ENCODE data around the gene CUEDC1.

The CUEDC1 gene

DNA sequence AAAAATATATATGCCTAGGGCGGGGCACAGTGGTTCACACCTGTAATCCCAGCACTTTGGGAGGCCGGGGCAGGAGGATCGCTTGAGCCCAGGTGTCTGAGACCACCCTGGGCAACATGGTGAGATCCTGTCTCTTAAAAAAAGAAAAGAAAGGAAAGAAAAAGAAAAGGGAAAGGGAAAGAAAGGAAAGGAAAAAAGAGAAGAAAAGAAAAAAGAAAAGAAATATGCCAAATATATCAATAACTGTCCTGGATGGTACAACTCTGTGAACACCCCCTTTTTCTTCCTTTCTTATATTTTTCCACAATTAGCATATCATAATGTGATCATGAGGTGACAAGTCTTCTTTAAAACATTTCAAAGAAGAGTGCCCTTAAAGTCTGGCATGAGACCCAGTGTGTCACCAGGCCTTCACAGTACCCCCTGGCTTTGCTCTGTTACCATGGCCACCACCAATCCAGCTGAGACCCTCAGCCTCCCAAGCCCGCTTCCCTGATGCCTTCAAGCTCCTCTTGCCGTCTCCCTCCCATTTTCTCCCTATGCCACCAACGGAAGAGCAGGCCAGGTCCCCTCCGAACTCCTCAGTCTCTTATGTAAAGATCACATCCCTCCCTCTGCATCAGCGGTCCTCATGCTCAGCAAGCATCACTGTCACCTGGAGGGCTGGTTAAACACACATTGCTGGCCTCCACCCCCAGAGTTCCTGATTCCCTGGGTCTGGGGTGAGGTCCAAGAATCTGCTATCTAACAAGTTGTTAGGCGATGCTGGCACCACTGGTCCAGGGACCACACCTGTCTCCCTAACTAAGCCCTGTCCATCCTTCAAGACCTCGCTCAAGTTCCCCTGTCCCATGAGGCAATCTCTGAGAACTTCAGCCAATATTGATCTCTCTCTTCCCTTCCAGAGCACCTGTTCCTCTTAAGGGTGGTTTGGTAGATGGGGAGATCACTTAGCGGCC lies 44.5 kb downstream of the CUEDC1 start:
- H3K27ac ChIP-seq (ENCODE audit: low read depth in 2 of 2, low read length in 2 of 2) = no peak overlapping the region
- H3K36me3 ChIP-seq (ENCODE audit: control insufficient read depth in 2 of 2, insufficient read depth in 2 of 2, low read length in 2 of 2) = no peaks in the 10 kb centered on the region

GRCh38 chr17:57909551-57909950 lies 45.7 kb downstream of the CUEDC1 start:
- H3K27me3 ChIP-seq (ENCODE audit: control insufficient read depth in 2 of 2, insufficient read depth in 2 of 2, low read length in 2 of 2) = no peaks in the 10 kb centered on the region
- no peaks in the 10 kb centered on the region for H3K36me3 ChIP-seq (ENCODE audit: control insufficient read depth in 2 of 2, insufficient read depth in 2 of 2, low read length in 2 of 2)
- no peak overlapping the region for H3K9ac ChIP-seq (ENCODE audit: low read depth in 1 of 2, low read length in 2 of 2)
- no peak overlapping the region for H3K4me3 ChIP-seq (ENCODE audit: low read length in 2 of 2)
- H3K27ac ChIP-seq (ENCODE audit: low read depth in 2 of 2, low read length in 2 of 2) = no peak overlapping the region
- H3K4me1 ChIP-seq (ENCODE audit: control insufficient read depth in 2 of 2, insufficient read depth in 2 of 2, low read length in 2 of 2) = peaks cover 24 to 37% of the 10 kb centered on the region in 2 donors
- H3K9me3 ChIP-seq (ENCODE audit: control insufficient read depth in 2 of 2, low read length in 2 of 2) = no peaks in the 10 kb centered on the region

More for the DNA sequence above, 44.5 kb downstream of the CUEDC1 start:
- H3K27me3 ChIP-seq (ENCODE audit: control insufficient read depth in 2 of 2, insufficient read depth in 2 of 2, low read length in 2 of 2) = no peaks in the 10 kb centered on the region
- H3K4me3 ChIP-seq (ENCODE audit: low read length in 2 of 2) = no peak overlapping the region
- H3K9me3 ChIP-seq (ENCODE audit: control insufficient read depth in 2 of 2, low read length in 2 of 2) = no peaks in the 10 kb centered on the region
- H3K4me1 ChIP-seq (ENCODE audit: control insufficient read depth in 2 of 2, insufficient read depth in 2 of 2, low read length in 2 of 2) = peaks cover 13 to 29% of the 10 kb centered on the region in 2 donors
- no peak overlapping the region for H3K9ac ChIP-seq (ENCODE audit: low read depth in 1 of 2, low read length in 2 of 2)

DNA sequence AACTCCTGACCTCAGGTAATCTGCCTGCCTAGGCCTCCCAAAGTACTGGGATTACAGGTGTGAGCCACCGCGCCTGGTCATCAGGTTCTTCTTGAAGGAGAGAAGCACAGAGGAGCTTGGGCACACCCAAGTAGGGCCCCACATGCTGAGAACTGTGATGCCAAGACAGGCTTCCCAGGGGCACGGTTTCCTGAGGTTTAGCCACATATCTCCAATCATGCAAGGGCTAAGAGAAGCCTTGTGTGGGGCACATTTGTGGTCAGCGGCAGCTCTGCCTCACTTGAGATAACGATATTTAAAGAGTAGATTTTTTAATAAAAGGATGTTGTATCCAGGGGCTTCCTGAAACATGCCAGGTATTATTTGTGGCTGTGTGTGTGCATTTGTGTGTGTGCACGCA lies 46.9 kb downstream of the CUEDC1 start:
- Histone ChIP-seq H3K27ac (ENCODE audit: low read depth in 2 of 2, low read length in 2 of 2) (no peak overlapping the region), H3K4me1 (ENCODE audit: control insufficient read depth in 2 of 2, insufficient read depth in 2 of 2, low read length in 2 of 2) (peaks cover 34 to 41% of the 10 kb centered on the region in 2 donors), H3K27me3 (ENCODE audit: control insufficient read depth in 2 of 2, insufficient read depth in 2 of 2, low read length in 2 of 2) (no peaks in the 10 kb centered on the region), H3K4me3 (ENCODE audit: low read length in 2 of 2) (no peak overlapping the region), H3K36me3 (ENCODE audit: control insufficient read depth in 2 of 2, insufficient read depth in 2 of 2, low read length in 2 of 2) (no peaks in the 10 kb centered on the region), H3K9me3 (ENCODE audit: control insufficient read depth in 2 of 2, low read length in 2 of 2) (no peaks in the 10 kb centered on the region), H3K9ac (ENCODE audit: low read depth in 1 of 2, low read length in 2 of 2) (no peak overlapping the region)

GRCh38 chr17:57906910-57907309 lies 48.3 kb downstream of the CUEDC1 start:
- H3K36me3 ChIP-seq (ENCODE audit: control insufficient read depth in 2 of 2, insufficient read depth in 2 of 2, low read length in 2 of 2) = no peaks in the 10 kb centered on the region
- H3K9ac ChIP-seq (ENCODE audit: low read depth in 1 of 2, low read length in 2 of 2) = no peak overlapping the region
- H3K27ac ChIP-seq (ENCODE audit: low read depth in 2 of 2, low read length in 2 of 2) = peak overlapping the region in 1 of 2 donors; percentile 16
- peaks cover 44% of the 10 kb centered on the region in 2 donors for H3K4me1 ChIP-seq (ENCODE audit: control insufficient read depth in 2 of 2, insufficient read depth in 2 of 2, low read length in 2 of 2)
- no peaks in the 10 kb centered on the region for H3K27me3 ChIP-seq (ENCODE audit: control insufficient read depth in 2 of 2, insufficient read depth in 2 of 2, low read length in 2 of 2)
- no peaks in the 10 kb centered on the region for H3K9me3 ChIP-seq (ENCODE audit: control insufficient read depth in 2 of 2, low read length in 2 of 2)
- H3K4me3 ChIP-seq (ENCODE audit: low read length in 2 of 2) = no peak overlapping the region

DNA sequence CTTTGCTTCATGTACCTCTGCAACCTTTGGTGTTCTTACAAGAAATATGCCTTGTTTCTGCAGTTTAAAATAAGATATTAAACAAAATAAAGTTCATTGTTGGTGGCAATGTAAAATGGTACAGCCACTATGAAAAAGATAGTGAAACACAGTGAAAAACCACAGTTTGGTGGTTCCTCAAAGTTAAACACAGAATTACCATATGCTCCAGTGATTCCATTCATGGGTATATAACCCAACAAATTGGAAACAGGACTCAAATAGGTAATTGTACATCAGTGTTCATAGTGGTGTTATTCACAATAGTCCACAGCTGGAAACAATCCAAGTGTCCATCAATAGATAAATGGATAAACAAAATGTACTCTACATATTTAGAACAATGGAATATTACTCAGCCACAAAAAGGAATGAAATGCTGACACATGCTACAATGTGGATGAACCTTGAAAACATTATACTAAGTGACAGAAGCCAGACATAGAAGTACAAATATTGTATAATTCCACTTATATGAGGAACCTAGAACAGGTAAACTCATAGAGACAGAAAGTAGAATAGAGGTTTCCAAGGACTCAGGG lies 49.2 kb downstream of the CUEDC1 start:
- Histone ChIP-seq H3K27me3 (ENCODE audit: control insufficient read depth in 2 of 2, insufficient read depth in 2 of 2, low read length in 2 of 2) (no peaks in the 10 kb centered on the region), H3K9ac (ENCODE audit: low read depth in 1 of 2, low read length in 2 of 2) (no peak overlapping the region), H3K4me1 (ENCODE audit: control insufficient read depth in 2 of 2, insufficient read depth in 2 of 2, low read length in 2 of 2) (peaks cover 45 to 47% of the 10 kb centered on the region in 2 donors), H3K36me3 (ENCODE audit: control insufficient read depth in 2 of 2, insufficient read depth in 2 of 2, low read length in 2 of 2) (no peaks in the 10 kb centered on the region), H3K27ac (ENCODE audit: low read depth in 2 of 2, low read length in 2 of 2) (peak overlapping the region in 1 of 2 donors; percentile 1), H3K9me3 (ENCODE audit: control insufficient read depth in 2 of 2, low read length in 2 of 2) (no peaks in the 10 kb centered on the region), H3K4me3 (ENCODE audit: low read length in 2 of 2) (no peak overlapping the region)

DNA sequence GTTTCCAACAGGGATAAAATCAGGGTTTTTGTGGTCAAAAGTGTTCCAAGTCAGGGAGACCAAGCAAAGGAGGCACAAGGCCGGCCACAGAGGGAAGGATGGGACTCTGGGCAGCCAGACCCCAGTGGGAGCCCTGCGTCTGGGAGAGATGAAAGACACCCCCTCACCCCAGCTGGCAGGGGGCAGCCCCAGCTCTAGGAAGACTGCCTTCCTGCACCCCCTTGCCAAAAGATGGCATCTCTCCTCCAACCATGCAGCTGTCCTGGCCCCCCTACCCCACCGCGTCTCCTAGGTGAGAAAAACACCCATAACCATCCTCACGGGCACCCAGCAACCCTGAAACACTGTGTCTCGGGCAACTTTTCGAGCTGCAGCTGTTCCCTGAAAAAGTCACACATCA lies 51.3 kb downstream of the CUEDC1 start:
- peaks cover 64 to 67% of the 10 kb centered on the region in 2 donors for H3K4me1 ChIP-seq (ENCODE audit: control insufficient read depth in 2 of 2, insufficient read depth in 2 of 2, low read length in 2 of 2)
- H3K27ac ChIP-seq (ENCODE audit: low read depth in 2 of 2, low read length in 2 of 2) = peak overlapping the region; percentile 96 to 98
- no peaks in the 10 kb centered on the region for H3K9me3 ChIP-seq (ENCODE audit: control insufficient read depth in 2 of 2, low read length in 2 of 2)
- H3K36me3 ChIP-seq (ENCODE audit: control insufficient read depth in 2 of 2, insufficient read depth in 2 of 2, low read length in 2 of 2) = no peaks in the 10 kb centered on the region
- no peaks in the 10 kb centered on the region for H3K27me3 ChIP-seq (ENCODE audit: control insufficient read depth in 2 of 2, insufficient read depth in 2 of 2, low read length in 2 of 2)
- H3K4me3 ChIP-seq (ENCODE audit: low read length in 2 of 2) = no peak overlapping the region
- peak overlapping the region; percentile 57 to 81 for H3K9ac ChIP-seq (ENCODE audit: low read depth in 1 of 2, low read length in 2 of 2)

GRCh38 chr17:57902800-57903759 lies 52.1 kb downstream of the CUEDC1 start:
- Histone ChIP-seq H3K27ac (ENCODE audit: low read depth in 2 of 2, low read length in 2 of 2) (peak overlapping the region; percentile 96 to 98), H3K4me1 (ENCODE audit: control insufficient read depth in 2 of 2, insufficient read depth in 2 of 2, low read length in 2 of 2) (peaks cover 73 to 74% of the 10 kb centered on the region in 2 donors), H3K9me3 (ENCODE audit: control insufficient read depth in 2 of 2, low read length in 2 of 2) (no peaks in the 10 kb centered on the region), H3K36me3 (ENCODE audit: control insufficient read depth in 2 of 2, insufficient read depth in 2 of 2, low read length in 2 of 2) (no peaks in the 10 kb centered on the region), H3K4me3 (ENCODE audit: low read length in 2 of 2) (peak overlapping the region; percentile 39 to 40), H3K27me3 (ENCODE audit: control insufficient read depth in 2 of 2, insufficient read depth in 2 of 2, low read length in 2 of 2) (no peaks in the 10 kb centered on the region), H3K9ac (ENCODE audit: low read depth in 1 of 2, low read length in 2 of 2) (peak overlapping the region; percentile 67 to 81)

DNA sequence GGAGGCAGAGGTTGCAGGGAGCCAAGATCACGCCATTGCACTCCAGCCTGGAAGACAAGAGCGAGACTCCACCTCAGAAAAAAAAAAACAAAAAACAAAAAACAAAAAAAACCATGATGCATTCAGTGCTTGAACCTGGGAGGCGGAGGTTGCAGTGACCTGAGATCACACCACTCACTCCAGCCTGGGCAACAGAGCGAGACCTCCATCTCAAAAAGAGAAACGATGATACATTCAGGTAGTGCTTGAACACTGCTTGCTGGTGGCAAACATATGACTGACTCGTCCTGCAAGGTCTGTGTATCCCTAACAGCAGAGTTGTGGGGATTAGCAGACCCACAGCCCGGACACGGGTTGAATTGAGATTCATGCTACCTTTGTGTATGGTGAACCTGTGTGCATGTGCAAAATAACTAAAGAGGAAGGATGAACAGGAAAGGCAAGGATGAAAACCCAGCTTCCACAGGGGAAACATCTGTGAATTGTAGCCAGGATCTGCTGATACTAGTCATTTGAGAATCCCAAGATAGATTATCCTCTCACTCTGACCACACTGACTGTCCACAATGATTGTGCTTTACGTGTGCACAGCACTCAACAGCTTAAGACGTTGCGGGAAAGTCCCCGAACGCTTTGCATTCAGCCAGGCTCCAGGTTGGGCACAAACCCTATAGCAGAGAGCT lies 53.0 kb downstream of the CUEDC1 start:
- Histone ChIP-seq H3K27me3 (ENCODE audit: control insufficient read depth in 2 of 2, insufficient read depth in 2 of 2, low read length in 2 of 2) (no peaks in the 10 kb centered on the region), H3K9ac (ENCODE audit: low read depth in 1 of 2, low read length in 2 of 2) (peak overlapping the region in 1 of 2 donors; percentile 19), H3K4me1 (ENCODE audit: control insufficient read depth in 2 of 2, insufficient read depth in 2 of 2, low read length in 2 of 2) (peaks cover 77% of the 10 kb centered on the region in 2 donors), H3K36me3 (ENCODE audit: control insufficient read depth in 2 of 2, insufficient read depth in 2 of 2, low read length in 2 of 2) (no peaks in the 10 kb centered on the region), H3K27ac (ENCODE audit: low read depth in 2 of 2, low read length in 2 of 2) (peak overlapping the region; percentile 96 to 98), H3K9me3 (ENCODE audit: control insufficient read depth in 2 of 2, low read length in 2 of 2) (no peaks in the 10 kb centered on the region), H3K4me3 (ENCODE audit: low read length in 2 of 2) (peak overlapping the region in 1 of 2 donors; percentile 39)

DNA sequence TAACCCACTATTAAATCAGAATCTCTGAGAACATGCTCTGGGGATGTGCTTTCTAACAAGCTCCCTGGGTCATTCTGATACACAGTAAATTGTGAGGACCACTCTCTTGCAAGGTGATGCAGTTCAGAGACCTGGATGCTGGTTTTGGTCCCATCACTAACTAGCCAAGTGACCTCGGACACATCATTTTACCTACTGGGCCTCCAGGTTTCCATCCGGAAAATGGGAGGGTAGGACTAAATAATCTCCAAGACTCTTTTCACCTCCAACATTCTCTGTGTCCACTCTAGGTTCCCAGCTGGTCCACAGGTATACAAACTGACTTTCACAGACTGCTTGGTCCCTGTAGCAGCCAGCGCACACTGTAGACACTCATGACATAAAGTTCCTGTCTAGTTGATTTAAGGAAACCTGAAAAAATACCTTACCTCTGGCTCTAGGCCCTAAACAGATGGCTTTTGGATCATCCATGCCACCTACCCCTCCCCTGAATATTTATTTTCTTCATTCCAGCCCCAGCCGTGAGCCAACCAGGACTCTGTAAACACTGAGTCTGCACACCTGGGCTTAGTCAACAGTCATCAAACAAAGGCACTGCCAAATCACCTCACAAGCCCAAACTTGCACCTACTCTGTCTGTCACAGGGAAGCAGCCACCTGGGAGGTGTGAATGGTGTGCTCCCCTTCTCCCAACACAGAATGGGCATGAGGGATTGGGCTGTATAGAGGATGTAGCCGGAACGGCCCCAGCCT lies 54.0 kb downstream of the CUEDC1 start:
- peak overlapping the region in 1 of 2 donors; percentile 29 for H3K9ac ChIP-seq (ENCODE audit: low read depth in 1 of 2, low read length in 2 of 2)
- H3K4me1 ChIP-seq (ENCODE audit: control insufficient read depth in 2 of 2, insufficient read depth in 2 of 2, low read length in 2 of 2) = peaks cover 75 to 77% of the 10 kb centered on the region in 2 donors
- peak overlapping the region; percentile 96 to 98 for H3K27ac ChIP-seq (ENCODE audit: low read depth in 2 of 2, low read length in 2 of 2)

More for the DNA sequence above, 54.0 kb downstream of the CUEDC1 start:
- H3K9me3 ChIP-seq (ENCODE audit: control insufficient read depth in 2 of 2, low read length in 2 of 2) = no peaks in the 10 kb centered on the region
- no peaks in the 10 kb centered on the region for H3K27me3 ChIP-seq (ENCODE audit: control insufficient read depth in 2 of 2, insufficient read depth in 2 of 2, low read length in 2 of 2)
- H3K36me3 ChIP-seq (ENCODE audit: control insufficient read depth in 2 of 2, insufficient read depth in 2 of 2, low read length in 2 of 2) = no peaks in the 10 kb centered on the region
- no peak overlapping the region for H3K4me3 ChIP-seq (ENCODE audit: low read length in 2 of 2)
